Measurements from ENCODE around the gene MTFR1L. TPM values are rescaled to one million over a fixed set of nuclear protein-coding genes. Genes with fewer than 3 reads are reported as not detected.
"Not testable (repeated sequence)": the region's sequence is repeated elsewhere in the genome, so short reads cannot be mapped to it uniquely, and the experiment has no call there.

The MTFR1L gene
- total RNA-seq, 1 experiment from 2014 or later: 28.9 TPM

DNA sequence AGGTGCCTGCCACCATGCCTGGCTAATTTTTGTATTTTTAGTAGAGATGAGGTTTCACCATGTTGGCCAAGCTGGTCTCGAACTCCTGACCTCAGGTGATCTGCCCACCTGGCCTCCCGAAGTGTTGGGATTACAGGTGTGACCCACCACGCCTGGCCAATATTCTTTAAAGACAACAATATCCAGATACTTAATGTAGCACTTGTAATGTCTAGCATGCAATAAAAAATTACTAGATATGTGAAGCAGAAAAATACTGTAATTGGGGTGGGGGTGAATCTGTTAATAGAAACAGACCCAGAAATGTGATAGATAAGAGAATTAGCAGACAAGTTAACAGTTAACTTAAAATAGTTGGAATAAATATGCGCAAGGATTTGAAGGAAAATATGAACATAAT, 20.1 kb downstream of the MTFR1L start:
- H3K4me1 Mint-ChIP-seq; H3K9me3 Mint-ChIP-seq; ATAC-seq; H3K4me3 Mint-ChIP-seq; DNase-seq (ENCODE audit: low spot score); H3K27ac Mint-ChIP-seq; H3K27me3 Mint-ChIP-seq (ENCODE audit: low read depth): not testable (repeated sequence)
- POLR2A ChIA-PET: interaction anchor here (0.8 kb wide), 2 partner anchors 9 to 15 kb away, joined by 3 read pairs; no protein-coding TSS in a partner anchor
- H3K36me3 Mint-ChIP-seq: peaks cover 17% of the 10 kb centered on the region
- CTCF ChIA-PET: interaction anchor here (1.3 kb wide), 1 partner anchor 158 kb away, joined by 3 read pairs; the partner anchor contains the start of gene PAFAH2

DNA sequence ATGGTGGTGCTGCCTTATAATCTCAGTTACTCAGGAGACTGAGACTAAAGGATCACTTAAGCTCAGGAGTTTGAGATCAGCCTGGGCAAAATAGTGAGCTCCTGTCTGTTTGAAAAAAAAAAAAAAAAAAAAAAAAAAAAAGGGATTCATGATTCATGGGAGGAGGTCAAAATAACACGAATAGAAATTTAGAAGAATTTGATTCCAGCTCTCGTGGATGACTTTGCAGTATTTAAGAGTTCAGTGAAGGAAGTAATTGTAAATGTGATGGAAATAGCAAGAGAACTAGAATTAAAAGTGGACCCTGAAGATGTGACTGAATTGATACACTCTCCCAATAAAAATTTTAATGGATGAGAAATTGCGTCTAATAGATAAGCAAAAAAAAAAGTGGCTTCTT, 23.7 kb downstream of the MTFR1L start:
- CTCF ChIA-PET: interaction anchor here (0.6 to 1.2 kb wide), 4 partner anchors 34 to 167 kb away, joined by 4 to 5 read pairs (median 5); no protein-coding TSS in a partner anchor
- DNase-seq (ENCODE audit: low spot score) (no peak), ATAC-seq (no peak)
- Mint-ChIP-seq H3K27ac (no peak overlapping the region), H3K27me3 (ENCODE audit: low read depth) (no peaks in the 10 kb centered on the region), H3K4me1 (peaks cover 4% of the 10 kb centered on the region; the same call in 1 of the 2 replicates), H3K36me3 (no peaks in the 10 kb centered on the region), H3K9me3 (0 out of 2 replicates have a peak, but pooled peaks cover 3% of the 10 kb centered on the region), H3K4me3 (no peak overlapping the region)
- TF ChIP-seq, protein P1, sequence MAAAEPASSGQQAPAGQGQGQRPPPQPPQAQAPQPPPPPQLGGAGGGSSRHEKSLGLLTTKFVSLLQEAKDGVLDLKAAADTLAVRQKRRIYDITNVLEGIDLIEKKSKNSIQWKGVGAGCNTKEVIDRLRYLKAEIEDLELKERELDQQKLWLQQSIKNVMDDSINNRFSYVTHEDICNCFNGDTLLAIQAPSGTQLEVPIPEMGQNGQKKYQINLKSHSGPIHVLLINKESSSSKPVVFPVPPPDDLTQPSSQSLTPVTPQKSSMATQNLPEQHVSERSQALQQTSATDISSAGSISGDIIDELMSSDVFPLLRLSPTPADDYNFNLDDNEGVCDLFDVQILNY (CRISPR knock-in tag; IDR thresholded peaks at IDR 0.05): no peak
- TF ChIP-seq ETV6 (CRISPR knock-in tag; IDR thresholded peaks at IDR 0.05) (no peak), ZNF232 (CRISPR knock-in tag; IDR thresholded peaks at IDR 0.05) (no peak), ZNF423 (CRISPR knock-in tag; IDR thresholded peaks at IDR 0.05) (no peak), JUN (CRISPR knock-in tag; IDR thresholded peaks at IDR 0.05) (no peak), ZNF138 (CRISPR knock-in tag; conservative IDR thresholded peaks at IDR 0.05) (no peak)
- TF ChIP-seq, protein P2, sequence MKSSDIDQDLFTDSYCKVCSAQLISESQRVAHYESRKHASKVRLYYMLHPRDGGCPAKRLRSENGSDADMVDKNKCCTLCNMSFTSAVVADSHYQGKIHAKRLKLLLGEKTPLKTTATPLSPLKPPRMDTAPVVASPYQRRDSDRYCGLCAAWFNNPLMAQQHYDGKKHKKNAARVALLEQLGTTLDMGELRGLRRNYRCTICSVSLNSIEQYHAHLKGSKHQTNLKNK (CRISPR knock-in tag; IDR thresholded peaks at IDR 0.05): no peak
- POLR2A ChIA-PET: interaction anchor here (0.6 kb wide), 1 partner anchor 222 kb away, joined by 5 read pairs; no protein-coding TSS in a partner anchor

DNA sequence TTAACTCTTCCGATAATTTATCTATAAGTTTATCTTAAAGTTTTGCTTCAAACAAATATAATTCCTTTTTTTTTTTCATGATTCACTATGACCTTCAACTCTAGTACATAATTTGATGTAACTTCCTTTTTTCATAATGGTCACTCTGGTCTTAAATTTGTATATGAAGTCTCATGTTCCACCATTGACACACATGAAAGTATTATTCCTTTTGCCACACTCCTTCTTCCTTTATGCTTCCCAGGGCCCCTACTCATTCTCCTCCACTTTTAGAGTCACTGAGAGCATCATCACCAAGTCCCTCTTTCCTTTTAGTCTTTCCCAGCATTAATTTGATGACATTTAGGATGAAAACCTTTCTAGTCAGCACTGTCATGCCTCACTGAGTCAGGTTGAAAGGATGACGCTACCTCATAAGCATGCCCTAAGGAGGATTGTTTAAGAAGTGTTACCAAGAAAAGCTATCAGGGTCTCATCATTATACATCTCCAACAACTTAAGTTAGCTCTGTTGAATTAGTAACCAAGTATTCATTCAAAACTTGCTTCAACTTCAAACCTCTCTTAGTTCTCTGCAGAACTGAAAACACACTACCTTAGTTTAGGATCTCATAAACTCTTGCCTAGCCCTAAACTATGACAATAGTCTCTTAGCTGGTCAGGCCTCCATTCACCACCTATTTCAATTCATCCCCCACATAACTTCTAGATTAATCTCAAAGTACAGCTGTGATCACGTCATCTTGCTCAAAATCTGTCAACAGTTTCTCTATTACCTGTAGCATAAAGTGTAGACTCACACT, 25.0 kb downstream of the MTFR1L start:
- no peak overlapping the region for H3K4me3 Mint-ChIP-seq
- H3K36me3 Mint-ChIP-seq: no peaks in the 10 kb centered on the region
- POLR2A ChIA-PET: no interaction called here
- ATAC-seq (no peak), DNase-seq (ENCODE audit: low spot score) (no peak)
- CTCF ChIA-PET: interaction anchor here (1.2 to 2.9 kb wide), 2 partner anchors 51 to 153 kb away, joined by 5 to 8 read pairs; partner anchors contain the start of gene PAFAH2
- no peak overlapping the region; the same call in 1 of the 2 replicates for H3K27ac Mint-ChIP-seq
- H3K27me3 Mint-ChIP-seq (ENCODE audit: low read depth): no peaks in the 10 kb centered on the region
- TF ChIP-seq, protein P3, sequence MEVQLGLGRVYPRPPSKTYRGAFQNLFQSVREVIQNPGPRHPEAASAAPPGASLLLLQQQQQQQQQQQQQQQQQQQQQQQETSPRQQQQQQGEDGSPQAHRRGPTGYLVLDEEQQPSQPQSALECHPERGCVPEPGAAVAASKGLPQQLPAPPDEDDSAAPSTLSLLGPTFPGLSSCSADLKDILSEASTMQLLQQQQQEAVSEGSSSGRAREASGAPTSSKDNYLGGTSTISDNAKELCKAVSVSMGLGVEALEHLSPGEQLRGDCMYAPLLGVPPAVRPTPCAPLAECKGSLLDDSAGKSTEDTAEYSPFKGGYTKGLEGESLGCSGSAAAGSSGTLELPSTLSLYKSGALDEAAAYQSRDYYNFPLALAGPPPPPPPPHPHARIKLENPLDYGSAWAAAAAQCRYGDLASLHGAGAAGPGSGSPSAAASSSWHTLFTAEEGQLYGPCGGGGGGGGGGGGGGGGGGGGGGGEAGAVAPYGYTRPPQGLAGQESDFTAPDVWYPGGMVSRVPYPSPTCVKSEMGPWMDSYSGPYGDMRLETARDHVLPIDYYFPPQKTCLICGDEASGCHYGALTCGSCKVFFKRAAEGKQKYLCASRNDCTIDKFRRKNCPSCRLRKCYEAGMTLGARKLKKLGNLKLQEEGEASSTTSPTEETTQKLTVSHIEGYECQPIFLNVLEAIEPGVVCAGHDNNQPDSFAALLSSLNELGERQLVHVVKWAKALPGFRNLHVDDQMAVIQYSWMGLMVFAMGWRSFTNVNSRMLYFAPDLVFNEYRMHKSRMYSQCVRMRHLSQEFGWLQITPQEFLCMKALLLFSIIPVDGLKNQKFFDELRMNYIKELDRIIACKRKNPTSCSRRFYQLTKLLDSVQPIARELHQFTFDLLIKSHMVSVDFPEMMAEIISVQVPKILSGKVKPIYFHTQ (CRISPR knock-in tag; IDR thresholded peaks at IDR 0.05): no peak
- TF ChIP-seq, protein P4, sequence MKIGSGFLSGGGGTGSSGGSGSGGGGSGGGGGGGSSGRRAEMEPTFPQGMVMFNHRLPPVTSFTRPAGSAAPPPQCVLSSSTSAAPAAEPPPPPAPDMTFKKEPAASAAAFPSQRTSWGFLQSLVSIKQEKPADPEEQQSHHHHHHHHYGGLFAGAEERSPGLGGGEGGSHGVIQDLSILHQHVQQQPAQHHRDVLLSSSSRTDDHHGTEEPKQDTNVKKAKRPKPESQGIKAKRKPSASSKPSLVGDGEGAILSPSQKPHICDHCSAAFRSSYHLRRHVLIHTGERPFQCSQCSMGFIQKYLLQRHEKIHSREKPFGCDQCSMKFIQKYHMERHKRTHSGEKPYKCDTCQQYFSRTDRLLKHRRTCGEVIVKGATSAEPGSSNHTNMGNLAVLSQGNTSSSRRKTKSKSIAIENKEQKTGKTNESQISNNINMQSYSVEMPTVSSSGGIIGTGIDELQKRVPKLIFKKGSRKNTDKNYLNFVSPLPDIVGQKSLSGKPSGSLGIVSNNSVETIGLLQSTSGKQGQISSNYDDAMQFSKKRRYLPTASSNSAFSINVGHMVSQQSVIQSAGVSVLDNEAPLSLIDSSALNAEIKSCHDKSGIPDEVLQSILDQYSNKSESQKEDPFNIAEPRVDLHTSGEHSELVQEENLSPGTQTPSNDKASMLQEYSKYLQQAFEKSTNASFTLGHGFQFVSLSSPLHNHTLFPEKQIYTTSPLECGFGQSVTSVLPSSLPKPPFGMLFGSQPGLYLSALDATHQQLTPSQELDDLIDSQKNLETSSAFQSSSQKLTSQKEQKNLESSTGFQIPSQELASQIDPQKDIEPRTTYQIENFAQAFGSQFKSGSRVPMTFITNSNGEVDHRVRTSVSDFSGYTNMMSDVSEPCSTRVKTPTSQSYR (CRISPR knock-in tag; IDR thresholded peaks at IDR 0.05): no peak
- no peak for TF ChIP-seq NFYB (CRISPR knock-in tag; conservative IDR thresholded peaks at IDR 0.05; ENCODE audit: low read depth)
- TF ChIP-seq ZNF416 (CRISPR knock-in tag; IDR thresholded peaks at IDR 0.05): no peak
- TF ChIP-seq, protein P2 (CRISPR knock-in tag; IDR thresholded peaks at IDR 0.05): no peak
- peaks cover 4% of the 10 kb centered on the region; the same call in 1 of the 2 replicates for H3K4me1 Mint-ChIP-seq
- 0 out of 2 replicates have a peak, but pooled peaks cover 3% of the 10 kb centered on the region for H3K9me3 Mint-ChIP-seq
